HepG2 (cell line): Measurements from ENCODE around the gene NFATC1.

Experiments
- CCDC6 ChIP-seq: sonication (generic); formaldehyde crosslinking; IDR thresholded peaks from 2 replicates; pipeline ENCODE4 v1.8.1; 2022; ENCODE audit warnings: mild to moderate bottlenecking, missing genetic modification reagents, moderate library complexity
- HES4 ChIP-seq: sonication (generic); formaldehyde crosslinking; IDR thresholded peaks from 2 replicates; pipeline ENCODE4 v1.9.0; 2021; ENCODE audit warnings: mild to moderate bottlenecking, missing genetic modification reagents, borderline replicate concordance
- TARDBP ChIP-seq: sonication (generic); formaldehyde crosslinking; IDR thresholded peaks from 2 replicates; pipeline ENCODE4 v1.8.0; 2022; ENCODE audit warnings: mild to moderate bottlenecking, missing genetic modification reagents
- ZFX ChIP-seq: sonication (generic); formaldehyde crosslinking; IDR thresholded peaks from 2 replicates; pipeline ENCODE4 v1.4.0; 2020; ENCODE audit warnings: mild to moderate bottlenecking, low read depth, missing genetic modification reagents, moderate library complexity
- ZNF562 ChIP-seq: sonication (generic); formaldehyde crosslinking; IDR thresholded peaks from 2 replicates; pipeline ENCODE4 v1.8.0; 2022; ENCODE audit warnings: missing genetic modification reagents, borderline replicate concordance

- TF ChIP-seq ZFX (CRISPR knock-in tag) (no peak), HES4 (CRISPR knock-in tag) (no peak), CCDC6 (CRISPR knock-in tag) (no peak), TARDBP (no peak), ZNF562 (no peak)
Measured at GRCh38 chr18:79480171-79481045, 84.7 kb downstream of the NFATC1 start.
